Measurements from ENCODE around the gene PRRT3. TPM values are rescaled to one million over a fixed set of nuclear protein-coding genes. Genes with fewer than 3 reads are reported as not detected.

Gene PRRT3
- total and polyA plus RNA-seq, 2 of the 4 experiments (the other 2 are of a cell fraction): 0.72 to 4.2 TPM

DNA sequence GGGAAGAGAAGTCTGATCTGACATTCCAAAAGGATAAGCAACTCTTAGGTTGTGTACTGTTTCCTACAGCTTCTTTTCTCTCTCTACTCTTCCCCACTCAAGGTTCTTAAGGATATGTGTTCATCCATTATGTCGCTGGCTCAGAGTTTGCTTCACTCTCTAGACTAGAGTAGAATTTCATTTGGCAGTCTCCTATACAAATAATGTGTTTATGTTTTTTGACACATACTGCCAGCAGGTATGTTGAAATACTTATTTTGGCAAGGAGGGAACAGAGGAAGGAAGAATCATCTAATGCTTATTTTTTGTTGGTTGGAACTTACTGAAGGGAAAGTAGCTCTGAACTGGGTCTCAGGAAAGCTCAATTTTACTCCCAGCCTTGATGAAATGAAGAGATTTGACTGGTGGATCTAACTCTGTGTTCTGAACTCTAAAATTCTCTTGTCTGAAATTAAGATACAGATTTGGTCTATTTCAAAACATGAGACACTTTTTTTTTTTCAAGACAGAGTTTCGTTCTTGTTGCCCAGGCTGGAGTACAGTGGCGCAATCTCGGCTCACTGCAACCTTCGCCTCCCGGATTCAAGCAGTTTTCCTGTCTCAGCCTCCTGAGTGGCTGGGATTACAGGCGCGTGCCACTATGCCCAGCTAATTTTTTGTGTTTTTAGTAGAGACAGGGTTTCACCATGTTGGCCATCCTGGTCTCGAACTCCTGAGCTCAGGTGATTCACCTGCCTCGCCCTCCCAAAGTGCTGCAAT lies 42.1 kb upstream of the PRRT3 start:
- peaks cover 19 to 25% of the 10 kb centered on the region in 2 experiments for H3K79me1 ChIP-seq (ENCODE audit: low read depth in 1 of 2, low read length in 2 of 2)
- H3K9me1 ChIP-seq (ENCODE audit: insufficient read depth, low read length): peaks cover 3% of the 10 kb centered on the region; the same call in 1 of the 2 replicates
- H2BK5ac ChIP-seq (ENCODE audit: low read depth, low read length, poor library complexity, severe bottlenecking): no peak overlapping the region
- in situ Hi-C loops (cut with MboI; ENCODE audit: low sequenced_read_pairs) (no loop called here), dilution Hi-C loops (cut with HindIII; ENCODE audit: low sequenced_read_pairs, unreplicated experiment) (no loop called here), intact Hi-C loops (cut with micrococcal nuclease) (no loop called here)
- H4K8ac ChIP-seq (ENCODE audit: low read depth in 2 of 2, low read length in 2 of 2): no peak overlapping the region
- H2BK15ac ChIP-seq (ENCODE audit: low read depth, low read length): no peak overlapping the region
- DNase-seq (peak; percentile 87), ATAC-seq (ENCODE audit: low read depth) (peak; percentile 94)
- H3K14ac ChIP-seq (replicated peaks; ENCODE audit: low read depth, low read length): no peak overlapping the region
- peak overlapping the region; percentile 24; the same call in 1 of the 2 replicates for H3K27ac ChIP-seq (ENCODE audit: insufficient read depth, low read length)
- H4K20me1 ChIP-seq (ENCODE audit: insufficient read depth, low read length): no peaks in the 10 kb centered on the region
- H2AFZ ChIP-seq (replicated peaks; ENCODE audit: low read length, poor library complexity): no peak overlapping the region
- H3K23ac ChIP-seq (ENCODE audit: low read depth, low read length): no peak overlapping the region
- H3K36me3 ChIP-seq (ENCODE audit: control insufficient read depth, insufficient read depth, low read length): peaks cover 6% of the 10 kb centered on the region; the same call in 1 of the 2 replicates
- H3K9ac ChIP-seq (ENCODE audit: low read depth, low read length): no peak overlapping the region
- no peaks in the 10 kb centered on the region for H3K9me3 ChIP-seq (ENCODE audit: control insufficient read depth, insufficient read depth, low read length)
- no peak overlapping the region for H2AK5ac ChIP-seq (ENCODE audit: low read depth, low read length)
- no TSS peak for BruUV-seq (replicated peaks)
- CTCF ChIA-PET: no interaction called here
- H3K4ac ChIP-seq (ENCODE audit: low read depth, low read length): no peak overlapping the region
- H3K18ac ChIP-seq (ENCODE audit: low read depth, low read length): peak overlapping the region; percentile 61; the same call in 1 of the 2 replicates
- TF ChIP-seq CEBPB (IDR thresholded peaks at IDR 0.05; ENCODE audit: low read depth, low read length) (peak; percentile 91), RCOR1 (IDR thresholded peaks at IDR 0.05; ENCODE audit: insufficient replicate concordance, low read length) (no peak)
- H2BK120ac ChIP-seq (ENCODE audit: low read depth, low read length): no peak overlapping the region
- WGBS, 2 experiments (ENCODE audit: extremely low coverage in 2 of 2, insufficient read length in 1 of 2): 80% methylated on average over 1 of the region's 10 CpGs; no CpG with 5 or more reads in 1 of the 2 experiments
- no peaks in the 10 kb centered on the region for H3K27me3 ChIP-seq (ENCODE audit: control insufficient read depth, insufficient read depth, low read length)
- no peak overlapping the region for H2BK20ac ChIP-seq (ENCODE audit: low read depth, low read length)
- H3K4me1 ChIP-seq (ENCODE audit: control insufficient read depth, insufficient read depth, low read length): peaks cover 6% of the 10 kb centered on the region; the same call in 1 of the 2 replicates
- H4K5ac ChIP-seq (ENCODE audit: low read depth, low read length): no peak overlapping the region
- peak overlapping the region; percentile 74 for H3K4me2 ChIP-seq (ENCODE audit: low read depth, low read length)
- no peak overlapping the region for H4K91ac ChIP-seq (ENCODE audit: insufficient read depth, low read depth, low read length)
- no peak overlapping the region for H3K56ac ChIP-seq (ENCODE audit: extremely low read depth, insufficient read depth, low read length)
- no peak overlapping the region for H2AK9ac ChIP-seq (replicated peaks; ENCODE audit: low read depth, low read length, poor library complexity)
- POLR2A ChIA-PET (ENCODE audit: unreplicated experiment): interaction anchor here (0.7 kb wide), 1 partner anchor 14 kb away, joined by 3 read pairs; no protein-coding TSS in a partner anchor
- H3K4me3 ChIP-seq (ENCODE audit: insufficient read depth, low read depth, low read length): no peak overlapping the region; the same call in 1 of the 2 replicates
